Astrocyte (in vitro differentiated cells and primary cell): ENCODE data around the gene MZT2B.
"Not testable (repeated sequence)": the region's sequence is repeated elsewhere in the genome, so short reads cannot be mapped to it uniquely, and the experiment has no call there.

Source experiments
- EZH2 ChIP-seq: IDR thresholded peaks from 2 replicates; pipeline ENCODE4 v1.6.1; 2012; ENCODE audit warnings: mild to moderate bottlenecking, low read length, inconsistent platforms; ENCODE audit not compliant: insufficient read depth
- TF ChIP-seq, protein P1 (sequence below): IDR thresholded peaks from 2 replicates; pipeline ENCODE4 v1.5.1; 2011; ENCODE audit warnings: low read depth, mild to moderate bottlenecking, inconsistent platforms, low read length, moderate library complexity; ENCODE audit not compliant: insufficient read depth

DNA sequence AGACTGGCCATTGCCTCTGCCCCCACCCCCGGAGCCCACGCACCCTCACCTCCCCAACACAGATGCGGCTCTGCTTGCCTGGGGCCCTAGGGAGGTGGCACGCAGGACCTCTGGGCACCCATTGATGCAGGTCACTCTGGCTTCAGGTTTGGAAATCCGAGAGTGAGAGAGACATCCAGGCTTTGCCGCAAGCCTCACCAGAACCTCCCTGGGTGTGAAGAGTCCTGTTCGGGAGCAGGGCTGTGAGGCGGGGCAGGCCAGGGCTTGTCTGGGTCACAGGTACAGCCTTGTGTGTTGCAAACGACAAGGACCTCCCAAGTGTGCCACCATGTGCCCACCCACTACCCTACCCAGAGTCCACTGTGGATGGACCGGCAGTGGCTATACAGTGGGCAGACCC is 45.5 kb upstream of the MZT2B start:
- TF ChIP-seq, protein P1, sequence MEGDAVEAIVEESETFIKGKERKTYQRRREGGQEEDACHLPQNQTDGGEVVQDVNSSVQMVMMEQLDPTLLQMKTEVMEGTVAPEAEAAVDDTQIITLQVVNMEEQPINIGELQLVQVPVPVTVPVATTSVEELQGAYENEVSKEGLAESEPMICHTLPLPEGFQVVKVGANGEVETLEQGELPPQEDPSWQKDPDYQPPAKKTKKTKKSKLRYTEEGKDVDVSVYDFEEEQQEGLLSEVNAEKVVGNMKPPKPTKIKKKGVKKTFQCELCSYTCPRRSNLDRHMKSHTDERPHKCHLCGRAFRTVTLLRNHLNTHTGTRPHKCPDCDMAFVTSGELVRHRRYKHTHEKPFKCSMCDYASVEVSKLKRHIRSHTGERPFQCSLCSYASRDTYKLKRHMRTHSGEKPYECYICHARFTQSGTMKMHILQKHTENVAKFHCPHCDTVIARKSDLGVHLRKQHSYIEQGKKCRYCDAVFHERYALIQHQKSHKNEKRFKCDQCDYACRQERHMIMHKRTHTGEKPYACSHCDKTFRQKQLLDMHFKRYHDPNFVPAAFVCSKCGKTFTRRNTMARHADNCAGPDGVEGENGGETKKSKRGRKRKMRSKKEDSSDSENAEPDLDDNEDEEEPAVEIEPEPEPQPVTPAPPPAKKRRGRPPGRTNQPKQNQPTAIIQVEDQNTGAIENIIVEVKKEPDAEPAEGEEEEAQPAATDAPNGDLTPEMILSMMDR: not testable (repeated sequence)
- TF ChIP-seq EZH2: not testable (repeated sequence)
